Smooth muscle cell (in vitro differentiated cells): Measurements from ENCODE around the gene DNAJB8. TPM values are rescaled to one million over a fixed set of nuclear protein-coding genes. Genes with fewer than 3 reads are reported as not detected.

Experiments used
- DNase-seq: peaks from one replicate; lab custom pipeline; 2025; ENCODE audit not compliant: unreplicated experiment; lab: John Stamatoyannopoulos, UW
- H2AFZ ChIP-seq: fragments of 200-600 bp; sonication (generic); 2 replicates; pipeline ENCODE4 v1.6.0; 2016; ENCODE audit warnings: antibody characterized with exemption, low read depth, mild to moderate bottlenecking
- H3F3A ChIP-seq: fragments of 200-600 bp; sonication (generic); 2 replicates; pipeline ENCODE4 v1.6.0; 2017; ENCODE audit warnings: antibody characterized with exemption, low read depth
- H3K27ac ChIP-seq: fragments of 200-600 bp; sonication (generic); 2 replicates; pipeline ENCODE4 v1.5.1; 2016; ENCODE audit warnings: low read depth, mild to moderate bottlenecking
- H3K27me3 ChIP-seq: fragments of 200-600 bp; sonication (generic); 2 replicates; pipeline ENCODE4 v1.6.1; 2016; ENCODE audit warnings: low read depth, mild to moderate bottlenecking
- H3K36me3 ChIP-seq: fragments of 200-600 bp; sonication (generic); 2 replicates; pipeline ENCODE4 v1.5.1; 2016; ENCODE audit warnings: low read depth
- H3K4me1 ChIP-seq: fragments of 200-600 bp; sonication (generic); 2 replicates; pipeline ENCODE4 v1.5.1; 2016; ENCODE audit warnings: low read depth
- H3K4me2 ChIP-seq: fragments of 200-600 bp; sonication (generic); 2 replicates; pipeline ENCODE4 v1.6.0; 2016; ENCODE audit warnings: mild to moderate bottlenecking
- H3K4me3 ChIP-seq: fragments of 200-600 bp; sonication (generic); 2 replicates; pipeline ENCODE4 v1.5.1; 2016; ENCODE audit warnings: mild to moderate bottlenecking
- H3K79me2 ChIP-seq: fragments of 200-600 bp; sonication (generic); 2 replicates; pipeline ENCODE4 v1.6.0; 2016; ENCODE audit warnings: low read depth, mild to moderate bottlenecking
- H3K9ac ChIP-seq: fragments of 200-600 bp; sonication (generic); 2 replicates; pipeline ENCODE4 v1.6.0; 2016; ENCODE audit warnings: low read depth
- H3K9me3 ChIP-seq: fragments of 200-600 bp; sonication (generic); replicated peaks from 2 replicates; pipeline ENCODE4 v1.5.1; 2016; ENCODE audit warnings: low read depth
- H4K20me1 ChIP-seq: fragments of 200-600 bp; sonication (generic); 2 replicates; pipeline ENCODE4 v1.6.0; 2016; ENCODE audit warnings: low read depth
- CTCF ChIP-seq: fragments of 200-600 bp; sonication (generic); IDR thresholded peaks from 2 replicates; pipeline ENCODE4 v1.5.1; 2017; ENCODE audit warnings: borderline replicate concordance, mild to moderate bottlenecking, antibody characterized with exemption; ENCODE audit not compliant: insufficient read depth, poor library complexity, severe bottlenecking
- WGBS: methylation state at CpG from one replicate; pipeline ENCODE4 v1.1.7; 2016; ENCODE audit warnings: low lambda C conversion rate; 5-methylcytosine and 5-hydroxymethylcytosine counted together
- polyA plus RNA-seq: library from polyadenylated mRNA; unstranded; fragments of >200 nt; fragmentation: Nextera tagmentation; extraction: Ambion mirVana; gene quantifications from 2 replicates; pipeline ENCODE4 v1.2.1, GENCODE V29; 2016
- total RNA-seq: library from RNA; depleted of rRNA; stranded (reverse); fragments of >200 nt; gene quantifications from 2 replicates; pipeline ENCODE4 v1.2.3, GENCODE V29; 2014

DNAJB8 gene
- total and polyA plus RNA-seq, 2 experiments from 2014 or later = not detected

- Histone ChIP-seq H3K79me2 (peaks cover 9% of the 10 kb centered on the region), H3K27ac (no peak overlapping the region), H4K20me1 (peaks cover 65% of the 10 kb centered on the region), H3K4me3 (peak overlapping the region; percentile 79), H3K36me3 (no peaks in the 10 kb centered on the region), H3K9ac (no peak overlapping the region), H2AFZ (no peak overlapping the region), H3K4me2 (peak overlapping the region; percentile 97), H3F3A (peaks cover 6% of the 10 kb centered on the region), H3K27me3 (peaks cover 67% of the 10 kb centered on the region), H3K4me1 (peaks cover 46% of the 10 kb centered on the region), H3K9me3 (no peaks in the 10 kb centered on the region)
- no peak for TF ChIP-seq CTCF
- 18% methylated on average over 21 of the region's 23 CpGs for WGBS
- DNase-seq = no peak
These were observed 24.4 kb upstream of the DNAJB8 start for GRCh38 chr3:128490915-128491690.

- TF ChIP-seq CTCF = no peak
- Histone ChIP-seq H3K27me3 (peaks cover 62% of the 10 kb centered on the region), H3K4me1 (peaks cover 46% of the 10 kb centered on the region), H3K27ac (no peak overlapping the region), H3K9ac (no peak overlapping the region), H3K4me3 (peak overlapping the region; percentile 79), H3K4me2 (peak overlapping the region; percentile 97), H3F3A (peaks cover 1% of the 10 kb centered on the region), H3K9me3 (no peaks in the 10 kb centered on the region), H3K79me2 (peaks cover 9% of the 10 kb centered on the region), H3K36me3 (no peaks in the 10 kb centered on the region), H2AFZ (no peak overlapping the region), H4K20me1 (peaks cover 65% of the 10 kb centered on the region)
- WGBS = 10% methylated on average over 10 of the region's 10 CpGs
- DNase-seq = no peak
These were observed 23.9 kb upstream of the DNAJB8 start for GRCh38 chr3:128490650-128490914.

- no peaks in the 10 kb centered on the region for H3F3A ChIP-seq
- 1% methylated on average over 61 of the region's 61 CpGs for WGBS
- H2AFZ ChIP-seq = peak overlapping the region; percentile 99
- no peak for TF ChIP-seq CTCF
- peak overlapping the region; percentile 79 for H3K4me3 ChIP-seq
- no peaks in the 10 kb centered on the region for H3K36me3 ChIP-seq
- H3K27ac ChIP-seq = no peak overlapping the region
- H3K27me3 ChIP-seq = peaks cover 57% of the 10 kb centered on the region
- no peak for DNase-seq
- peak overlapping the region; percentile 97 for H3K4me2 ChIP-seq
- peak overlapping the region; percentile 87 for H3K9ac ChIP-seq
- peaks cover 47% of the 10 kb centered on the region for H3K4me1 ChIP-seq
- H3K9me3 ChIP-seq = no peaks in the 10 kb centered on the region
- peaks cover 9% of the 10 kb centered on the region for H3K79me2 ChIP-seq
- peaks cover 61% of the 10 kb centered on the region for H4K20me1 ChIP-seq
These were observed 23.4 kb upstream of the DNAJB8 start for GRCh38 chr3:128489927-128490649.
